BJ (cell line): ENCODE results near the gene ERMN. TPM values are rescaled to one million over a fixed set of nuclear protein-coding genes. Genes with fewer than 3 reads are reported as not detected.

Experiments used
- CTCF ChIA-PET: fragments of 350-600 bp; formaldehyde crosslinking; extraction: SDS; loops from one replicate; lab custom pipeline; 2021; ENCODE audit warnings: antibody characterized with exemption, inconsistent platforms; lab: Yijun Ruan, JAX
- POLR2A ChIA-PET: fragments of 300-600 bp; sonication (Branson Sonifier 250); formaldehyde crosslinking; extraction: SDS; loops from one replicate; lab custom pipeline; 2021; ENCODE audit warnings: antibody characterized with exemption; lab: Charles Lee
- DNase-seq: peaks from one replicate; pipeline ENCODE4 v3.0.0-alpha.2; 2011; ENCODE audit warnings: low read depth
- H3K27me3 ChIP-seq: 2 replicates; pipeline ENCODE4 v1.6.0; 2011; ENCODE audit warnings: low read length; ENCODE audit not compliant: control insufficient read depth, insufficient read depth
- H3K36me3 ChIP-seq: 2 replicates; pipeline ENCODE4 v1.5.1; 2011; ENCODE audit warnings: low read length; ENCODE audit not compliant: control insufficient read depth, insufficient read depth
- H3K4me3 ChIP-seq: 2 replicates; pipeline ENCODE4 v1.5.1; 2011; ENCODE audit warnings: low read depth, mild to moderate bottlenecking, control low read depth, low read length
- polyA plus RNA-seq: library from polyadenylated mRNA; depleted of rRNA; stranded (reverse); fragments of >200 nt; gene quantifications from 2 replicates; pipeline ENCODE4 v1.2.3, GENCODE V29; 2011; rRNA removed
- TF ChIP-seq, protein P1 (sequence below): IDR thresholded peaks from 2 replicates; pipeline ENCODE4 v1.5.1; 2011; ENCODE audit warnings: low read depth, mild to moderate bottlenecking, control low read depth, inconsistent platforms, low read length, moderate library complexity; ENCODE audit not compliant: insufficient read depth

The ERMN gene
- polyA plus RNA-seq, 1 experiment: not detected

DNA sequence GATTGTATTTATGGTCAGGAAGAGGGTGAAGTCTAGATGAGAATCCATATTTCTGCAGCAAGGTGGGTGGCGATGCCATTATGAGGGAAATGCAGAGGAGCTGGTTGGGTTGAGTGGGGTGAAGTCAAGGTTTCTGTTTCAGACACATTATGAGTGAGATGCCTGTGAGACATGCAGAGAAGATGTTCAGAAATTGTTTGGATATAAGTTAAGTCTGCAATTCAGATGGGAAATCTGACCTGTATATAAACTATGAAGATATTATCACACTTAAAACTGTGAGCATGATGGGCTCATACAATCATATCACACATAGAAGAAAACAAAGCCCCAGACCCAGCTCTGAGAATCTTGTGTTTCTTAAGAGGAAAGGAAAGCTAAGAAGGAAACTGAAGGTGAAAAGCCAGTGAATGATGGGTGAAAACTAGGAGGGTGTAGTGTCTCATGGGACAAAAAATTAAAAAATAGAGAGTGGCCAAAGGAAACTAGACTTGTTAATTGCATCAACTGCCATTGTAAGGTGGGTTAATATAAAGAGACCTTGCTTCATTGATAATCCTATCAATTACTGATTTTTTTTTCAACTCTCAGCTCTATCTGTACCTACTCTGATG lies 53.9 kb downstream of the ERMN start:
- CTCF ChIA-PET: interaction anchor here (0.7 to 1.6 kb wide), 2 partner anchors 10 to 27 kb away, joined by 3 to 4 read pairs; no protein-coding TSS in a partner anchor
- TF ChIP-seq, protein P1, sequence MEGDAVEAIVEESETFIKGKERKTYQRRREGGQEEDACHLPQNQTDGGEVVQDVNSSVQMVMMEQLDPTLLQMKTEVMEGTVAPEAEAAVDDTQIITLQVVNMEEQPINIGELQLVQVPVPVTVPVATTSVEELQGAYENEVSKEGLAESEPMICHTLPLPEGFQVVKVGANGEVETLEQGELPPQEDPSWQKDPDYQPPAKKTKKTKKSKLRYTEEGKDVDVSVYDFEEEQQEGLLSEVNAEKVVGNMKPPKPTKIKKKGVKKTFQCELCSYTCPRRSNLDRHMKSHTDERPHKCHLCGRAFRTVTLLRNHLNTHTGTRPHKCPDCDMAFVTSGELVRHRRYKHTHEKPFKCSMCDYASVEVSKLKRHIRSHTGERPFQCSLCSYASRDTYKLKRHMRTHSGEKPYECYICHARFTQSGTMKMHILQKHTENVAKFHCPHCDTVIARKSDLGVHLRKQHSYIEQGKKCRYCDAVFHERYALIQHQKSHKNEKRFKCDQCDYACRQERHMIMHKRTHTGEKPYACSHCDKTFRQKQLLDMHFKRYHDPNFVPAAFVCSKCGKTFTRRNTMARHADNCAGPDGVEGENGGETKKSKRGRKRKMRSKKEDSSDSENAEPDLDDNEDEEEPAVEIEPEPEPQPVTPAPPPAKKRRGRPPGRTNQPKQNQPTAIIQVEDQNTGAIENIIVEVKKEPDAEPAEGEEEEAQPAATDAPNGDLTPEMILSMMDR: no peak
- Histone ChIP-seq H3K36me3 (peaks cover 1% of the 10 kb centered on the region; the same call in 1 of the 2 replicates), H3K27me3 (no peaks in the 10 kb centered on the region), H3K4me3 (no peak overlapping the region)
- POLR2A ChIA-PET: no interaction called here
- no peak for DNase-seq

DNA sequence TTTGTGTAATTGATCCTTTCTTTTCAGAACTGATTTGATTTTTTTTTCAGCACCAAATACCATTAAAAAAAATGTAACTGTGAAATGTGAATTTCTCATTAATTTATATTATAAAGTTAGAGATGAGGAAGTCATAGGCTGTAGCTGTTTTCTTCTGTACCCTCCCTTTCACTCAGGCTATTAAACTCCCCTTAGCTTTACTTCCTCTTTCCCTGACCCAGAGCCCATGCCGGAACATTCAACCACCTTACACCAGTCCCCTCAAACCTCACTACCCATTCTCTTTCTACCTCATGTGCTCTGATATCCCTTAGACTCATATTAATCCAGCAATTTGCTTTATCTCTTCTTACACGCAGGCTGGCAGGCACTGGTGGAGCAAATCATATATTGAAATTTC lies 55.7 kb downstream of the ERMN start:
- Histone ChIP-seq H3K4me3 (no peak overlapping the region), H3K36me3 (peaks cover 1% of the 10 kb centered on the region; the same call in 1 of the 2 replicates), H3K27me3 (no peaks in the 10 kb centered on the region)
- ChIA-PET POLR2A (no interaction called here), CTCF (no interaction called here)
- TF ChIP-seq, protein P1: no peak
- no peak for DNase-seq

DNA sequence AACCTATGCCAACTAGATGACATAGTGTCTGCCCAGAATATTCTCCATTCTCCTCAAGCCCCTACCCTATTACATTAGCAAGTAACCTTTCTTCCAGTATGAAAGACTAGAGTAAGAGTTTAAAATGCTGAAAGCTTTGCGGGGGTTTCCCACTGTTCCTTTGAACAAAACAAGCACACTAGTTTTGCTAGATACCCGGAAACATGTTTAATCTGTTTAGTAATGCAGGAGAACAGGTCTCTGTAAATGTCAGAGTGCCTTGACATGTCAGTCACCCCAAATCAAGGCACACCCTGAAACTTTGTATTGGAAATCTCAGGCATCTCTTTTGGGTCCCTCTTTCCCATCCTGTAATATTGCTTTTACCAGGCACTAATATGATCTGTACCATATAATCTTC lies 56.6 kb downstream of the ERMN start:
- POLR2A ChIA-PET: no interaction called here
- TF ChIP-seq, protein P1: no peak
- no peak for DNase-seq
- Histone ChIP-seq H3K27me3 (no peaks in the 10 kb centered on the region), H3K36me3 (peaks cover 1% of the 10 kb centered on the region; the same call in 1 of the 2 replicates), H3K4me3 (no peak overlapping the region)
- CTCF ChIA-PET: no interaction called here

Other genes with a start within 250 kb of the ERMN start
- 22.6 and 37.8 TPM in 2 replicates for gene GALNT5, start 68.1 kb downstream of the ERMN start, polyA plus RNA-seq
- not detected in 2 replicates for gene CYTIP, start 118.3 kb upstream of the ERMN start, polyA plus RNA-seq